HepG2 (cell line): ENCODE measurements around the gene PLIN5. TPM values are rescaled to one million over a fixed set of nuclear protein-coding genes. Genes with fewer than 3 reads are reported as not detected.

Experiments
- ARID2 ChIP-seq: sonication (generic); formaldehyde crosslinking; IDR thresholded peaks from 2 replicates; pipeline ENCODE4 v1.8.1; 2022; ENCODE audit warnings: mild to moderate bottlenecking, missing genetic modification reagents, borderline replicate concordance
- BHLHE40 ChIP-seq: IDR thresholded peaks from 2 replicates; pipeline ENCODE4 v1.6.1; 2011; ENCODE audit warnings: low read length, improper control_type of control experiment
- CCAR2 ChIP-seq: fragments of 200-400 bp; formaldehyde crosslinking; optimal IDR thresholded peaks from 2 replicates; pipeline ENCODE3; 2018; ENCODE audit warnings: low read depth, mild to moderate bottlenecking, low read length, moderate library complexity
- CEBPZ ChIP-seq: IDR thresholded peaks from 2 replicates; pipeline ENCODE4 v1.6.1; 2012; ENCODE audit warnings: low read length, improper control_type of control experiment
- EHMT2 ChIP-seq: fragments of 200-600 bp; sonication (generic); IDR thresholded peaks from 2 replicates; pipeline ENCODE4 v1.7.0; 2017; ENCODE audit warnings: antibody characterized with exemption, low read depth, low read length, borderline replicate concordance
- ETV6 ChIP-seq: sonication (generic); formaldehyde crosslinking; conservative IDR thresholded peaks from 2 replicates; pipeline ENCODE4 v1.4.0; 2020; ENCODE audit warnings: missing genetic modification reagents
- ISL2 ChIP-seq: sonication (generic); formaldehyde crosslinking; IDR thresholded peaks from 2 replicates; pipeline ENCODE4 v1.5.0; 2020; ENCODE audit warnings: missing genetic modification reagents
- JUNB ChIP-seq: sonication (generic); formaldehyde crosslinking; IDR thresholded peaks from 2 replicates; pipeline ENCODE4 v1.8.0; 2022; ENCODE audit warnings: missing genetic modification reagents, mild to moderate bottlenecking, borderline replicate concordance
- NFIB ChIP-seq: sonication (generic); formaldehyde crosslinking; IDR thresholded peaks from 2 replicates; pipeline ENCODE4 v1.9.0; 2021; ENCODE audit warnings: missing genetic modification reagents, mild to moderate bottlenecking, borderline replicate concordance
- NFKB2 ChIP-seq: sonication (generic); formaldehyde crosslinking; IDR thresholded peaks from 2 replicates; pipeline ENCODE4 v1.4.0; 2020; ENCODE audit warnings: missing genetic modification reagents, borderline replicate concordance
- PLRG1 ChIP-seq: fragments of 450-650 bp; conservative IDR thresholded peaks from 2 replicates; pipeline ENCODE4 v1.6.1; 2016
- PRPF4 ChIP-seq: fragments of 200-400 bp; formaldehyde crosslinking; IDR thresholded peaks from 2 replicates; pipeline ENCODE4 v1.6.1; 2016; ENCODE audit warnings: low read length, low read depth; ENCODE audit not compliant: poor library complexity, severe bottlenecking
- RERE ChIP-seq: IDR thresholded peaks from 2 replicates; pipeline ENCODE4 v1.6.1; 2016; ENCODE audit warnings: low read depth, missing genetic modification reagents, missing compliant biosample characterization
- SMYD3 ChIP-seq: sonication (generic); formaldehyde crosslinking; IDR thresholded peaks from 2 replicates; pipeline ENCODE4 v1.8.1; 2023; ENCODE audit warnings: mild to moderate bottlenecking, missing genetic modification reagents
- THAP8 ChIP-seq: sonication (generic); formaldehyde crosslinking; IDR thresholded peaks from 2 replicates; pipeline ENCODE4 v1.5.1; 2020; ENCODE audit warnings: missing genetic modification reagents, mild to moderate bottlenecking, borderline replicate concordance
- TP53 ChIP-seq: sonication (generic); formaldehyde crosslinking; conservative IDR thresholded peaks from 2 replicates; pipeline ENCODE4 v1.4.0; 2020; ENCODE audit warnings: missing genetic modification reagents
- ZBTB44 ChIP-seq: sonication (generic); formaldehyde crosslinking; IDR thresholded peaks from 2 replicates; pipeline ENCODE4 v1.4.0; 2020; ENCODE audit warnings: missing genetic modification reagents
- ZNF121 ChIP-seq: sonication (generic); formaldehyde crosslinking; IDR thresholded peaks from 2 replicates; pipeline ENCODE4 v1.5.0; 2020; ENCODE audit warnings: mild to moderate bottlenecking, missing genetic modification reagents
- ZNF335 ChIP-seq: sonication (generic); formaldehyde crosslinking; IDR thresholded peaks from 2 replicates; pipeline ENCODE4 v1.4.0; 2020; ENCODE audit warnings: missing genetic modification reagents
- polyA plus RNA-seq, 8 experiments: library from polyadenylated mRNA; depleted of rRNA in 3 of 8; stranded (reverse) in 7 of 8; unstranded in 1 of 8; fragments of >200 nt; fragmentation: Illumina TruSeq in 4 of 8; extraction: Trizol in 4 of 8; gene quantifications; 2 replicates each; pipeline versions ENCODE4 v1.2.1 to v1.2.3, GENCODE V29; 2011 to 2016; ENCODE audit warnings: low read depth in 4 of 8, missing spikeins in 1 of 8, mixed read lengths in 1 of 8; ENCODE audit not compliant: insufficient read depth in 1 of 8
- total RNA-seq, 5 experiments: library from RNA; depleted of rRNA; stranded (reverse); fragments of >200 nt; fragmentation: Illumina TruSeq; extraction: Trizol; gene quantifications; 2 replicates each; pipeline ENCODE4 v1.2.3, GENCODE V29; 2016; ENCODE audit warnings: low read depth in 1 of 5

PLIN5 gene
- total and polyA plus RNA-seq, 2 of the 13 experiments (the other 11 are each of a cell fraction or from before 2014, with no cell fraction given) = 1.8 to 4.8 TPM

GRCh38 chr19:4575267-4576015 lies 40.4 kb upstream of the PLIN5 start (continued):
- TF ChIP-seq RERE (CRISPR knock-in tag) (no peak), EHMT2 (no peak), CCAR2 (no peak), ZNF121 (CRISPR knock-in tag) (no peak), ARID2 (no peak), BHLHE40 (no peak), ZNF335 (CRISPR knock-in tag) (no peak), NFIB (CRISPR knock-in tag) (no peak), TP53 (CRISPR knock-in tag) (no peak), PRPF4 (no peak), JUNB (CRISPR knock-in tag) (peak; percentile 70; the same call in 1 of the 2 replicates), ISL2 (CRISPR knock-in tag) (no peak), NFKB2 (0 out of 2 replicates have a peak, but pooled peaks have one; percentile 15), THAP8 (no peak), CEBPZ (no peak), PLRG1 (no peak), ETV6 (CRISPR knock-in tag) (no peak), ZBTB44 (CRISPR knock-in tag) (no peak), SMYD3 (CRISPR knock-in tag) (no peak)
